H1 (cell line): Measurements from ENCODE around the gene KRTAP4-7. TPM values are rescaled to one million over a fixed set of nuclear protein-coding genes. Genes with fewer than 3 reads are reported as not detected.

ENCODE experiments used
- CTCF ChIA-PET: fragments of 300-600 bp; sonication (Branson Sonifier 250); formaldehyde crosslinking; loops from one replicate; lab custom pipeline; 2021; ENCODE audit not compliant: partially characterized antibody; lab: Charles Lee
- POLR2A ChIA-PET: fragments of 300-600 bp; sonication (Branson Sonifier 250); formaldehyde crosslinking; loops from one replicate; lab custom pipeline; 2021; ENCODE audit warnings: inconsistent platforms; ENCODE audit not compliant: partially characterized antibody; lab: Charles Lee
- DNase-seq, 2 experiments: peaks; one replicate each; pipeline versions ENCODE4 v3.0.0 to v3.0.0-alpha.2; 2010 to 2022; ENCODE audit warnings: low spot score in 2 of 2, low read depth in 1 of 2, mixed read lengths in 1 of 2
- FAIRE-seq: peaks from 2 replicates; lab custom pipeline; 2011; peaks lifted over from hg19 to GRCh38; lab: Jason Lieb, UNC
- H2AFZ ChIP-seq: 2 replicates; pipeline ENCODE4 v1.8.1; 2012; ENCODE audit warnings: low read length, inconsistent platforms
- H2AK5ac ChIP-seq: 2 replicates; pipeline ENCODE4 v1.6.1; 2013; ENCODE audit warnings: low read depth, low read length
- H2BK120ac ChIP-seq: replicated peaks from 2 replicates; pipeline ENCODE3; 2013; ENCODE audit warnings: low read depth, low read length, inconsistent platforms
- H2BK12ac ChIP-seq: 2 replicates; pipeline ENCODE4 v1.6.1; 2013; ENCODE audit warnings: low read depth, low read length
- H2BK15ac ChIP-seq: 2 replicates; pipeline ENCODE4 v1.6.1; 2013; ENCODE audit warnings: low read length
- H2BK20ac ChIP-seq: 2 replicates; pipeline ENCODE4 v1.6.1; 2013; ENCODE audit warnings: low read length
- H2BK5ac ChIP-seq: 2 replicates; pipeline ENCODE4 v1.6.1; 2013; ENCODE audit warnings: low read depth, low read length
- H3K14ac ChIP-seq: 2 replicates; pipeline ENCODE4 v1.6.1; 2013; ENCODE audit warnings: inconsistent platforms; ENCODE audit not compliant: insufficient read length
- H3K18ac ChIP-seq: 2 replicates; pipeline ENCODE4 v1.6.1; 2013; ENCODE audit warnings: low read length; ENCODE audit errors: extremely low read depth
- H3K23ac ChIP-seq: 2 replicates; pipeline ENCODE4 v1.6.1; 2013; ENCODE audit warnings: inconsistent platforms; ENCODE audit not compliant: insufficient read length
- H3K23me2 ChIP-seq: 2 replicates; pipeline ENCODE4 v1.6.1; 2013; ENCODE audit warnings: low read depth, low read length
- H3K27ac ChIP-seq: 2 replicates; pipeline ENCODE4 v1.6.1; 2011; ENCODE audit warnings: low read depth, low read length, inconsistent platforms
- H3K27me3 ChIP-seq, 4 experiments: replicated peaks in 1 of 4; 1 replicate in 1 of 4; 2 replicates in 3 of 4; pipeline versions ENCODE4 v1.6.1 to v1.8.1; 2011 to 2013; ENCODE audit warnings: low read length in 3 of 4, mild to moderate bottlenecking in 3 of 4, inconsistent platforms in 2 of 4, mixed read lengths in 2 of 4, moderate library complexity in 1 of 4; ENCODE audit not compliant: control insufficient read depth in 3 of 4, insufficient read depth in 3 of 4; ENCODE audit errors: extremely low read depth in 1 of 4
- H3K36me3 ChIP-seq, 4 experiments: 2 replicates each; pipeline versions ENCODE4 v1.6.1 to v1.8.1; 2011 to 2013; ENCODE audit warnings: mild to moderate bottlenecking in 4 of 4, low read length in 3 of 4, moderate library complexity in 2 of 4, control low read depth in 1 of 4, inconsistent platforms in 1 of 4; ENCODE audit not compliant: insufficient read depth in 4 of 4, control insufficient read depth in 2 of 4
- H3K4ac ChIP-seq: replicated peaks from 2 replicates; pipeline ENCODE3; 2013; ENCODE audit warnings: low read length, low read depth, mixed read lengths, inconsistent platforms; ENCODE audit not compliant: insufficient read length
- H3K4me1 ChIP-seq, 4 experiments: replicated peaks in 1 of 4; 1 replicate in 1 of 4; 2 replicates in 3 of 4; pipeline versions ENCODE4 v1.6.1 to v1.8.1; 2011 to 2013; ENCODE audit warnings: low read length in 3 of 4, inconsistent platforms in 2 of 4, mixed read lengths in 1 of 4; ENCODE audit not compliant: insufficient read depth in 4 of 4, control insufficient read depth in 3 of 4
- H3K4me2 ChIP-seq, 2 experiments: 2 replicates each; pipeline versions ENCODE4 v1.6.1 to v1.8.1; 2011 to 2013; ENCODE audit warnings: low read depth in 2 of 2, low read length in 2 of 2, control low read depth in 1 of 2, inconsistent platforms in 1 of 2, mild to moderate bottlenecking in 1 of 2; ENCODE audit not compliant: insufficient read depth in 1 of 2
- H3K4me3 ChIP-seq, 4 experiments: fragments of 200-600, 300-600 bp in 1 of 4; sonication (generic), shearing (Covaris generic), sonication (Bioruptor Twin) in 1 of 4; 2 replicates each; pipeline versions ENCODE4 v1.5.1 to v1.8.1; 2011 to 2016; ENCODE audit warnings: low read length in 4 of 4, low read depth in 3 of 4, control low read depth in 2 of 4, inconsistent platforms in 2 of 4, mild to moderate bottlenecking in 2 of 4, mixed read lengths in 1 of 4, moderate library complexity in 1 of 4; ENCODE audit not compliant: insufficient read depth in 2 of 4; ENCODE audit errors: extremely low read depth in 1 of 4
- H3K56ac ChIP-seq: replicated peaks from 2 replicates; pipeline ENCODE3; 2013; ENCODE audit warnings: low read depth, mild to moderate bottlenecking, mixed read lengths, low read length, inconsistent platforms; ENCODE audit not compliant: insufficient read length
- H3K79me1 ChIP-seq: 2 replicates; pipeline ENCODE4 v1.6.1; 2013; ENCODE audit warnings: low read depth, low read length, control low read depth
- H3K79me2 ChIP-seq, 2 experiments: 2 replicates each; pipeline versions ENCODE4 v1.6.1 to v1.8.1; 2012 to 2013; ENCODE audit warnings: low read length in 2 of 2, mild to moderate bottlenecking in 2 of 2, inconsistent platforms in 1 of 2; ENCODE audit not compliant: insufficient read depth in 2 of 2, control insufficient read depth in 1 of 2
- H3K9ac ChIP-seq, 4 experiments: replicated peaks in 1 of 4; 1 replicate in 1 of 4; 2 replicates in 3 of 4; pipeline versions ENCODE4 v1.6.1 to v1.8.1; 2011 to 2013; ENCODE audit warnings: low read depth in 3 of 4, low read length in 3 of 4, control low read depth in 2 of 4, mild to moderate bottlenecking in 2 of 4, moderate library complexity in 2 of 4, inconsistent platforms in 1 of 4; ENCODE audit errors: extremely low read depth in 1 of 4
- H3K9me3 ChIP-seq, 2 experiments: 2 replicates each; pipeline versions ENCODE4 v1.6.1 to v1.8.1; 2012 to 2013; ENCODE audit warnings: mild to moderate bottlenecking in 2 of 2, moderate library complexity in 2 of 2, control low read depth in 1 of 2, inconsistent platforms in 1 of 2, low read depth in 1 of 2, low read length in 1 of 2, mixed read lengths in 1 of 2; ENCODE audit not compliant: insufficient read depth in 2 of 2
- H4K20me1 ChIP-seq, 2 experiments: replicated peaks in 1 of 2; 2 replicates each; pipeline versions ENCODE3 to v1.8.1; 2011 to 2013; ENCODE audit warnings: inconsistent platforms in 2 of 2, low read length in 2 of 2, mild to moderate bottlenecking in 1 of 2; ENCODE audit not compliant: insufficient read depth in 2 of 2, control insufficient read depth in 1 of 2
- H4K5ac ChIP-seq: 2 replicates; pipeline ENCODE4 v1.6.1; 2013; ENCODE audit warnings: low read length, low read depth, mixed read lengths, inconsistent platforms; ENCODE audit not compliant: insufficient read length
- H4K8ac ChIP-seq: 2 replicates; pipeline ENCODE4 v1.8.0; 2013; ENCODE audit warnings: mild to moderate bottlenecking, moderate library complexity, low read length, inconsistent platforms; ENCODE audit not compliant: insufficient read depth; ENCODE audit errors: extremely low read depth
- H4K91ac ChIP-seq: replicated peaks from 2 replicates; pipeline ENCODE3; 2013; ENCODE audit warnings: low read length, mixed read lengths, inconsistent platforms; ENCODE audit not compliant: insufficient read length
- BCL11A ChIP-seq, 2 experiments: IDR thresholded peaks; one replicate each; pipeline ENCODE4 v1.6.1; 2011; ENCODE audit warnings: low read depth in 2 of 2, low read length in 2 of 2, mild to moderate bottlenecking in 2 of 2
- GTF2F1 ChIP-seq: IDR thresholded peaks from 2 replicates; pipeline ENCODE4 v1.6.1; 2012; ENCODE audit warnings: low read depth, low read length, improper control_type of control experiment, borderline replicate concordance
- POU5F1 ChIP-seq: IDR thresholded peaks from 2 replicates; pipeline ENCODE4 v1.6.1; 2011; ENCODE audit warnings: low read depth, mild to moderate bottlenecking, low read length, moderate library complexity
- SP1 ChIP-seq: IDR thresholded peaks from 2 replicates; pipeline ENCODE4 v1.6.1; 2011; ENCODE audit warnings: low read depth, low read length
- TAF1 ChIP-seq: IDR thresholded peaks from 2 replicates; pipeline ENCODE4 v1.6.1; 2011; ENCODE audit warnings: mild to moderate bottlenecking, low read depth, low read length
- WGBS, 2 experiments: shearing (Covaris generic) in 1 of 2; methylation state at CpG; one replicate each; pipeline versions ENCODE4 v1.1.6 to v1.1.7; 2013 to 2015; ENCODE audit warnings: low lambda C conversion rate in 2 of 2, mixed read lengths in 2 of 2, inconsistent platforms in 1 of 2, low coverage in 1 of 2, missing lambda C conversion rate in 1 of 2; ENCODE audit not compliant: insufficient replicate concordance in 2 of 2, insufficient coverage in 1 of 2, insufficient read length in 1 of 2; ENCODE audit errors: extremely low coverage in 1 of 2, missing lambda C conversion rate in 1 of 2; 5-methylcytosine and 5-hydroxymethylcytosine counted together
- polyA plus RNA-seq, 7 experiments: library from polyadenylated mRNA; depleted of rRNA in 3 of 7; stranded (reverse) in 5 of 7; unstranded in 2 of 7; fragments of >200 nt in 5 of 7; fragments of 200-250 nt in 2 of 7; gene quantifications; 1 replicate in 5 of 7; 2 replicates in 1 of 7; 4 replicates in 1 of 7; pipeline versions ENCODE4 v1.2.1 to v1.2.3, GENCODE V29; 2011 to 2013; ENCODE audit warnings: missing spikeins in 2 of 7, mixed read lengths in 2 of 7
- total RNA-seq: library from RNA; stranded (reverse); fragmentation: NEBNext Ultra II Directional; extraction: Animal tissue kit (Norgen Biotek cat#: 25700); gene quantifications from 2 replicates; pipeline ENCODE4 v1.2.1, GENCODE V29; 2021
- TF ChIP-seq, protein P1 (sequence below): IDR thresholded peaks from 2 replicates; pipeline ENCODE4 v1.6.1; 2012; ENCODE audit warnings: inconsistent platforms
- TF ChIP-seq, protein P2 (sequence below), 3 experiments: IDR thresholded peaks; 1 replicate in 2 of 3; 2 replicates in 1 of 3; pipeline versions ENCODE4 v1.5.1 to v1.6.1; 2011; ENCODE audit warnings: low read length in 3 of 3, mild to moderate bottlenecking in 3 of 3, inconsistent platforms in 2 of 3, low read depth in 1 of 3, moderate library complexity in 1 of 3; ENCODE audit not compliant: insufficient read depth in 1 of 3; ENCODE audit errors: control extremely low read depth in 1 of 3

The KRTAP4-7 gene
- total and polyA plus RNA-seq, 2 of the 8 experiments (the other 6 are each of a cell fraction or from before 2014, with no cell fraction given), result not detected

DNA sequence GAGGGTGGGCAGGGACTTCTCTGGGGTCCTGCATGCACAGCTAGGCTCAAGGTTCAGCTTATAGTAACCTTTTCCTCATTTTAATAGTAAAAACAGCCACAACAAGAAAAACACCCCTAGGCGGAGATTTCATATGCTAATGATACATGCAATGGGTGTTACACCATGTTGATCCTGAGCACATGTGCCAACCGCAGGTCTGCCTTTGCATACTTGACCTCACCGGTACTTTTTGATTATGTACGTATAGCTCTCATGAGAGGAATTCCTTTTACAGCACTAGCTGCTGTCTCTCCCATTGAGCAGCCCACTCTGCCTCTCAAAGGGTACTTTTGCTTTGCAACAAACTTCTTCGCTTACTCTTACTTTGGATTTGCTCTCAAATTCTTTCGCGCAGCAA lies 12.1 kb downstream of the KRTAP4-7 start:
- Histone ChIP-seq H3K23ac (no peak overlapping the region), H3K36me3 (no peaks in the 10 kb centered on the region), H3K79me2 (no peaks in the 10 kb centered on the region), H3K9me3 (peaks cover 3 to 6% of the 10 kb centered on the region in 2 experiments; a peak in 1 of 4 replicates), H3K14ac (no peak overlapping the region), H4K20me1 (no peaks in the 10 kb centered on the region), H3K56ac (no peak overlapping the region), H3K9ac (no peak overlapping the region), H4K8ac (no peak overlapping the region), H3K27me3 (no peaks in the 10 kb centered on the region), H3K4me2 (no peak overlapping the region), H2BK12ac (no peak overlapping the region), H2BK5ac (no peak overlapping the region), H3K27ac (no peak overlapping the region)
- FAIRE-seq, result no peak
- TF ChIP-seq GTF2F1 (no peak), BCL11A (IDR thresholded peaks at IDR 0.05; ENCODE audit: low read depth in 2 of 2, low read length in 2 of 2) (no peak), SP1 (no peak), POU5F1 (no peak), TAF1 (no peak)
- TF ChIP-seq, protein P1, sequence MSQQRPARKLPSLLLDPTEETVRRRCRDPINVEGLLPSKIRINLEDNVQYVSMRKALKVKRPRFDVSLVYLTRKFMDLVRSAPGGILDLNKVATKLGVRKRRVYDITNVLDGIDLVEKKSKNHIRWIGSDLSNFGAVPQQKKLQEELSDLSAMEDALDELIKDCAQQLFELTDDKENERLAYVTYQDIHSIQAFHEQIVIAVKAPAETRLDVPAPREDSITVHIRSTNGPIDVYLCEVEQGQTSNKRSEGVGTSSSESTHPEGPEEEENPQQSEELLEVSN, result no peak
- TF ChIP-seq, protein P2, sequence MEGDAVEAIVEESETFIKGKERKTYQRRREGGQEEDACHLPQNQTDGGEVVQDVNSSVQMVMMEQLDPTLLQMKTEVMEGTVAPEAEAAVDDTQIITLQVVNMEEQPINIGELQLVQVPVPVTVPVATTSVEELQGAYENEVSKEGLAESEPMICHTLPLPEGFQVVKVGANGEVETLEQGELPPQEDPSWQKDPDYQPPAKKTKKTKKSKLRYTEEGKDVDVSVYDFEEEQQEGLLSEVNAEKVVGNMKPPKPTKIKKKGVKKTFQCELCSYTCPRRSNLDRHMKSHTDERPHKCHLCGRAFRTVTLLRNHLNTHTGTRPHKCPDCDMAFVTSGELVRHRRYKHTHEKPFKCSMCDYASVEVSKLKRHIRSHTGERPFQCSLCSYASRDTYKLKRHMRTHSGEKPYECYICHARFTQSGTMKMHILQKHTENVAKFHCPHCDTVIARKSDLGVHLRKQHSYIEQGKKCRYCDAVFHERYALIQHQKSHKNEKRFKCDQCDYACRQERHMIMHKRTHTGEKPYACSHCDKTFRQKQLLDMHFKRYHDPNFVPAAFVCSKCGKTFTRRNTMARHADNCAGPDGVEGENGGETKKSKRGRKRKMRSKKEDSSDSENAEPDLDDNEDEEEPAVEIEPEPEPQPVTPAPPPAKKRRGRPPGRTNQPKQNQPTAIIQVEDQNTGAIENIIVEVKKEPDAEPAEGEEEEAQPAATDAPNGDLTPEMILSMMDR (IDR thresholded peaks at IDR 0.05; ENCODE audit: control extremely low read depth in 1 of 3, insufficient read depth in 1 of 3, low read depth in 1 of 3, low read length in 3 of 3), result no peak
- TF ChIP-seq, all 59 proteins: peak for 0
- H4K91ac ChIP-seq, result no peak overlapping the region
- H3K4me1 ChIP-seq, result no peaks in the 10 kb centered on the region
- H3K23me2 ChIP-seq, result no peaks in the 10 kb centered on the region
- H2BK20ac ChIP-seq, result no peak overlapping the region
- H3K4ac ChIP-seq, result no peak overlapping the region
- no peak overlapping the region for H3K18ac ChIP-seq
- ChIA-PET CTCF (no interaction called here), POLR2A (no interaction called here)
- DNase-seq, result no peak
- no peak overlapping the region for H2AK5ac ChIP-seq
- H3K4me3 ChIP-seq, result no peak overlapping the region
- no peak overlapping the region for H2BK15ac ChIP-seq
- H2BK120ac ChIP-seq, result no peak overlapping the region
- H3K79me1 ChIP-seq, result no peaks in the 10 kb centered on the region
- H2AFZ ChIP-seq, result no peak overlapping the region
- no peak overlapping the region for H4K5ac ChIP-seq
- 86% methylated on average over 7 of the region's 7 CpGs; no CpG with 5 or more reads in 1 of the 2 experiments for WGBS, 2 experiments
